ENCODE measurements around the gene USP25.

DNA sequence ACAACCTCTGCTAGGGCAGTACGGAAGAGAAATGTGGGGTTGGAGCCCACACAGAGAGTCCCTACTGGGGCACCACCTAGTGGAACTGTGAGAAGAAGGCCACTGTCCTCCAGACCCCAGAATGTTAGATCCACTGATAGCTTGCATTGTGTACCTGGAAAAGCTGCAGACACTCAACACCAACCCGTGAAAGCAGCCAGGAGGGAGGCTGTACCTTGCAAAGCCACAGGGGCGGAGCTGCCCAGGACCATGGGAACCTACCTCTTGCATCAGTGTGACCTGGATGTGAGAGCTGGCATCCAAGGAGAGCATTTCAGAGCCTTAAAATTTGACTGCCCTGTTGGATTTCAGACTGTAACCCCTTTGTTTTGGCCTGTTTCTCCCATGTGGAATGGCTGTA, 85.5 kb downstream of the USP25 start:
- TF ChIP-seq, protein P1, sequence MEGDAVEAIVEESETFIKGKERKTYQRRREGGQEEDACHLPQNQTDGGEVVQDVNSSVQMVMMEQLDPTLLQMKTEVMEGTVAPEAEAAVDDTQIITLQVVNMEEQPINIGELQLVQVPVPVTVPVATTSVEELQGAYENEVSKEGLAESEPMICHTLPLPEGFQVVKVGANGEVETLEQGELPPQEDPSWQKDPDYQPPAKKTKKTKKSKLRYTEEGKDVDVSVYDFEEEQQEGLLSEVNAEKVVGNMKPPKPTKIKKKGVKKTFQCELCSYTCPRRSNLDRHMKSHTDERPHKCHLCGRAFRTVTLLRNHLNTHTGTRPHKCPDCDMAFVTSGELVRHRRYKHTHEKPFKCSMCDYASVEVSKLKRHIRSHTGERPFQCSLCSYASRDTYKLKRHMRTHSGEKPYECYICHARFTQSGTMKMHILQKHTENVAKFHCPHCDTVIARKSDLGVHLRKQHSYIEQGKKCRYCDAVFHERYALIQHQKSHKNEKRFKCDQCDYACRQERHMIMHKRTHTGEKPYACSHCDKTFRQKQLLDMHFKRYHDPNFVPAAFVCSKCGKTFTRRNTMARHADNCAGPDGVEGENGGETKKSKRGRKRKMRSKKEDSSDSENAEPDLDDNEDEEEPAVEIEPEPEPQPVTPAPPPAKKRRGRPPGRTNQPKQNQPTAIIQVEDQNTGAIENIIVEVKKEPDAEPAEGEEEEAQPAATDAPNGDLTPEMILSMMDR (IDR thresholded peaks at IDR 0.05; ENCODE audit: low read depth, low read length), result no peak
- TF ChIP-seq POLR2A (IDR thresholded peaks at IDR 0.05; ENCODE audit: extremely low read depth, insufficient read length), result no peak
